H4 (cell line): ENCODE data around the gene CDH8. TPM values are rescaled to one million over a fixed set of nuclear protein-coding genes. Genes with fewer than 3 reads are reported as not detected.

Source experiments
- DNase-seq: peaks from one replicate; pipeline ENCODE4 v3.0.0-alpha.2; 2015; ENCODE audit warnings: low spot score
- total RNA-seq: library from RNA; depleted of rRNA; stranded (reverse); fragments of >200 nt; shearing (Covaris generic); gene quantifications from 2 replicates; pipeline ENCODE4 v1.2.3, GENCODE V29; 2014

The CDH8 gene
- total RNA-seq, 1 experiment from 2014 or later = 1.4 TPM

GRCh38 chr16:62034231-62035114 lies 1.8 kb downstream of the CDH8 start:
- DNase-seq = no peak

- DNase-seq = no peak
Measured at GRCh38 chr16:62033065-62033464, 3.2 kb downstream of the CDH8 start.

GRCh38 chr16:62029947-62030346 lies 6.3 kb downstream of the CDH8 start:
- no peak for DNase-seq

- DNase-seq = no peak
Measured at GRCh38 chr16:62022688-62023087, 13.6 kb downstream of the CDH8 start.

- no peak for DNase-seq
Measured at GRCh38 chr16:62021161-62021581, 15.1 kb downstream of the CDH8 start.

- DNase-seq = no peak
Measured at GRCh38 chr16:62020681-62021080, 15.6 kb downstream of the CDH8 start.

- DNase-seq = no peak
Measured at GRCh38 chr16:62019851-62020250, 16.4 kb downstream of the CDH8 start.

GRCh38 chr16:62018301-62019060 lies 17.8 kb downstream of the CDH8 start:
- DNase-seq = no peak

GRCh38 chr16:62014319-62014923 lies 21.8 kb downstream of the CDH8 start:
- peak; percentile 19 for DNase-seq

- DNase-seq = no peak
Measured at GRCh38 chr16:62010186-62010585, 26.1 kb downstream of the CDH8 start.

- DNase-seq = no peak
Measured at GRCh38 chr16:61998460-61998859, 37.8 kb downstream of the CDH8 start.

- no peak for DNase-seq
Measured at GRCh38 chr16:61993108-61993507, 43.1 kb downstream of the CDH8 start.

- no peak for DNase-seq
Measured at GRCh38 chr16:61987474-61988012, 48.7 kb downstream of the CDH8 start.

GRCh38 chr16:61969077-61969382 lies 67.2 kb downstream of the CDH8 start:
- DNase-seq = no peak

- DNase-seq = no peak
Measured at GRCh38 chr16:61968242-61969076, 67.8 kb downstream of the CDH8 start.

- DNase-seq = no peak
Measured at GRCh38 chr16:61957075-61957855, 79.0 kb downstream of the CDH8 start.

- DNase-seq = no peak
Measured at GRCh38 chr16:61952841-61953240, 83.4 kb downstream of the CDH8 start.

GRCh38 chr16:61948414-61948813 lies 87.8 kb downstream of the CDH8 start:
- no peak for DNase-seq

- no peak for DNase-seq
Measured at GRCh38 chr16:61946019-61946418, 90.2 kb downstream of the CDH8 start.

GRCh38 chr16:61945511-61945910 lies 90.7 kb downstream of the CDH8 start:
- DNase-seq = no peak

GRCh38 chr16:61944004-61944403 lies 92.2 kb downstream of the CDH8 start:
- no peak for DNase-seq
